K562 (cell line): Measurements from ENCODE around the gene CGGBP1.

ENCODE experiments used
- BRF2 ChIP-seq: IDR thresholded peaks from 3 replicates; pipeline ENCODE4 v1.6.1; 2011; ENCODE audit warnings: borderline replicate concordance, mild to moderate bottlenecking; ENCODE audit not compliant: insufficient read length, insufficient read depth
- CBX3 ChIP-seq, 2 experiments: IDR thresholded peaks; 1 replicate in 1 of 2; 2 replicates in 1 of 2; pipeline ENCODE4 v1.6.1; 2012; ENCODE audit warnings: inconsistent platforms in 2 of 2, low read length in 2 of 2, borderline replicate concordance in 1 of 2, control low read depth in 1 of 2
- CSDE1 ChIP-seq, 2 experiments: fragments of 450-650 bp; IDR thresholded peaks; 2 replicates each; pipeline ENCODE4 v1.6.1; 2016; ENCODE audit warnings: mild to moderate bottlenecking in 1 of 2
- CTCF ChIP-seq, 3 experiments: IDR thresholded peaks in 2 of 3; conservative IDR thresholded peaks in 1 of 3; 2 replicates each; pipeline ENCODE4 v1.5.1; 2011 to 2012; ENCODE audit warnings: low read length in 3 of 3, mild to moderate bottlenecking in 3 of 3, control low read depth in 2 of 3, improper control_type of control experiment in 1 of 3, inconsistent platforms in 1 of 3, low read depth in 1 of 3, mixed read lengths in 1 of 3, moderate library complexity in 1 of 3; ENCODE audit not compliant: insufficient read depth in 2 of 3
- E4F1 ChIP-seq: fragments of 250-450 bp; sonication (Bioruptor Pico); IDR thresholded peaks from 2 replicates; pipeline ENCODE4 v1.5.0; 2021; ENCODE audit warnings: mild to moderate bottlenecking, borderline replicate concordance
- NFE2L1 ChIP-seq: fragments of 450-650 bp; IDR thresholded peaks from 2 replicates; pipeline ENCODE4 v1.6.1; 2016; ENCODE audit warnings: missing genetic modification characterization, low read depth, mild to moderate bottlenecking, missing compliant biosample characterization, moderate library complexity, borderline replicate concordance
- POLR2A ChIP-seq: fragments of 450-650 bp; conservative IDR thresholded peaks from 2 replicates; pipeline ENCODE4 v1.6.1; 2016
- POLR2AphosphoS2 ChIP-seq: IDR thresholded peaks from 2 replicates; pipeline ENCODE4 v1.6.1; 2012; ENCODE audit warnings: low read length, improper control_type of control experiment
- SRSF1 ChIP-seq: fragments of 200-400 bp; formaldehyde crosslinking; IDR thresholded peaks from 2 replicates; pipeline ENCODE4 v1.6.1; 2017; ENCODE audit warnings: mild to moderate bottlenecking, low read depth, low read length, moderate library complexity
- ZFPM2 ChIP-seq: fragments of 250-450 bp; sonication (Bioruptor Pico); IDR thresholded peaks from 2 replicates; pipeline ENCODE4 v1.5.1; 2022; ENCODE audit warnings: mild to moderate bottlenecking
- ZNF121 ChIP-seq: sonication (generic); formaldehyde crosslinking; conservative IDR thresholded peaks from 2 replicates; pipeline ENCODE4 v1.8.0; 2022; ENCODE audit warnings: missing genetic modification reagents
- ZNF274 ChIP-seq: IDR thresholded peaks from 2 replicates; pipeline ENCODE4 v1.6.1; 2011; ENCODE audit warnings: low read depth, mild to moderate bottlenecking, low read length, moderate library complexity, borderline replicate concordance
- ZNF785 ChIP-seq: fragments of 250-450 bp; sonication (Bioruptor Pico); IDR thresholded peaks from 2 replicates; pipeline ENCODE4 v1.4.0; 2020; ENCODE audit warnings: mild to moderate bottlenecking
- TF ChIP-seq, protein P1 (sequence below): conservative IDR thresholded peaks from 2 replicates; pipeline ENCODE4 v1.6.1; 2011; ENCODE audit warnings: low read depth, mild to moderate bottlenecking, low read length; ENCODE audit not compliant: control insufficient read depth

- no peak for TF ChIP-seq POLR2AphosphoS2
- TF ChIP-seq POLR2A: peak; percentile 84
- TF ChIP-seq ZNF121 (CRISPR knock-in tag): no peak
- TF ChIP-seq CSDE1 (IDR thresholded peaks at IDR 0.05): no peak
- TF ChIP-seq ZFPM2 (CRISPR knock-in tag): no peak
- TF ChIP-seq CBX3 (IDR thresholded peaks at IDR 0.05; ENCODE audit: borderline replicate concordance in 1 of 2, low read length in 2 of 2): no peak
- no peak for TF ChIP-seq ZNF274
- TF ChIP-seq SRSF1: no peak
- TF ChIP-seq BRF2: no peak
- TF ChIP-seq CTCF (IDR thresholded peaks at IDR 0.05 in 2 of 3, conservative IDR thresholded peaks at IDR 0.05 in 1 of 3; ENCODE audit: insufficient read depth in 2 of 3, low read depth in 1 of 3, low read length in 3 of 3): no peak
- TF ChIP-seq E4F1 (CRISPR knock-in tag): no peak
- TF ChIP-seq, protein P1, sequence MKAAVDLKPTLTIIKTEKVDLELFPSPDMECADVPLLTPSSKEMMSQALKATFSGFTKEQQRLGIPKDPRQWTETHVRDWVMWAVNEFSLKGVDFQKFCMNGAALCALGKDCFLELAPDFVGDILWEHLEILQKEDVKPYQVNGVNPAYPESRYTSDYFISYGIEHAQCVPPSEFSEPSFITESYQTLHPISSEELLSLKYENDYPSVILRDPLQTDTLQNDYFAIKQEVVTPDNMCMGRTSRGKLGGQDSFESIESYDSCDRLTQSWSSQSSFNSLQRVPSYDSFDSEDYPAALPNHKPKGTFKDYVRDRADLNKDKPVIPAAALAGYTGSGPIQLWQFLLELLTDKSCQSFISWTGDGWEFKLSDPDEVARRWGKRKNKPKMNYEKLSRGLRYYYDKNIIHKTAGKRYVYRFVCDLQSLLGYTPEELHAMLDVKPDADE: no peak
- no peak for TF ChIP-seq NFE2L1
- no peak for TF ChIP-seq ZNF785 (CRISPR knock-in tag)
These were observed at the start of gene CGGBP1, which contains the start of gene ZNF654 for GRCh38 chr3:88058581-88059379.
